Ovary (tissue), 9 donors: ENCODE results near the gene AKAP12. TPM values are rescaled to one million over a fixed set of nuclear protein-coding genes. Genes with fewer than 3 reads are reported as not detected.
A peak's percentile ranks its signal among the peaks of the same experiment; 100 is the strongest.

Source experiments
- DNase-seq, 5 donors: peaks; one replicate each; pipeline ENCODE4 v3.0.0-alpha.2; 2019 to 2020
- H3K27ac ChIP-seq, 2 donors: fragments of 200-600 bp; one replicate each; pipeline versions ENCODE4 v1.5.1 to v1.8.0; 2019 to 2022
- H3K27me3 ChIP-seq: fragments of 200-600 bp; one replicate; pipeline ENCODE4 v1.8.0; 2022
- H3K36me3 ChIP-seq: fragments of 200-600 bp; sonication (generic); one replicate; pipeline ENCODE4 v1.5.1; 2019
- H3K4me1 ChIP-seq: one replicate; pipeline ENCODE4 v1.8.1; 2013; ENCODE audit warnings: mild to moderate bottlenecking, moderate library complexity; ENCODE audit not compliant: insufficient read depth
- H3K4me3 ChIP-seq: fragments of 200-600 bp; sonication (generic); one replicate; pipeline ENCODE4 v1.5.1; 2017
- H3K9me3 ChIP-seq, 2 donors: fragments of 200-600 bp in 1 of 2; sonication (generic) in 1 of 2; one replicate each; pipeline versions ENCODE4 v1.5.1 to v1.8.1; 2013 to 2019; ENCODE audit warnings: mild to moderate bottlenecking in 1 of 2, moderate library complexity in 1 of 2
- EP300 ChIP-seq: sonication (generic); formaldehyde crosslinking; IDR thresholded peaks from one replicate; pipeline ENCODE4 v1.6.1; 2017; ENCODE audit warnings: antibody characterized with exemption
- POLR2A ChIP-seq: fragments of 450-650 bp; IDR thresholded peaks from one replicate; pipeline ENCODE4 v1.6.1; 2017; ENCODE audit warnings: antibody characterized with exemption, mild to moderate bottlenecking, moderate library complexity
- WGBS, 3 donors: extraction: QIAGEN DNeasy Blood & Tissue Kit in 1 of 3; methylation state at CpG; one replicate each; pipeline versions ENCODE4 v1.1.5 to v1.1.7; 2013 to 2017; 5-methylcytosine and 5-hydroxymethylcytosine counted together
- intact Hi-C, 4 donors: fragments of 100-400 bp; cut with DNase I; formaldehyde crosslinking; loops; one replicate each; pipeline versions ENCODE4 v1.11.0 to v1.15.1; 2022 to 2023
- polyA plus RNA-seq, 2 donors: library from polyadenylated mRNA; stranded (reverse); fragments of 200-250 nt in 1 of 2; fragments of 350-450 nt in 1 of 2; fragmentation: Illumina TruSeq in 1 of 2; extraction: RNeasy Lipid Tissue Mini Kit (QIAGEN cat#74804) in 1 of 2; gene quantifications; one replicate each; pipeline ENCODE4 v1.2.3, GENCODE V29; 2013 to 2014
- total RNA-seq, 7 donors: library from RNA; depleted of rRNA in 2 of 7; stranded (reverse); fragments of >200 nt in 2 of 7; fragmentation: NEBNext Ultra II Directional in 3 of 7; extraction: Animal tissue kit (Norgen Biotek cat#: 25700) in 3 of 7; gene quantifications; one replicate each; pipeline versions ENCODE4 v1.1.0 to v1.2.4, GENCODE V29; 2016 to 2023
- TF ChIP-seq, protein P1 (sequence below), 3 donors: fragments of 450-650 bp in 2 of 3; fragments of 200-600 bp in 1 of 3; IDR thresholded peaks; one replicate each; pipeline versions ENCODE4 v1.5.1 to v1.8.0; 2016 to 2022; ENCODE audit warnings: antibody characterized with exemption in 3 of 3, mild to moderate bottlenecking in 1 of 3
- donor health status: DM: no; HTN: no; CAD: no; lungs with moderate emphysema.
- donor health status: DM: no; HTN: no; CAD: no.
- donor health status: Bipolar disorder and iron deficiency.
- donor health status: DM: yes; HTN: yes; CAD: no.
- donor health status: DM: no; HTN: no; CAD: no.
- donor health status: DM: yes; HTN: yes; CAD: no.

The AKAP12 gene
- total and polyA plus RNA-seq, 9 donors = 67.2 to 246 (median 125) TPM

GRCh38 chr6:151236668-151237401 is 2.9 kb upstream of the AKAP12 start:
- WGBS, 3 donors = 87 to 91% (median 89%) methylated on average over 6 of the region's 6 CpGs

DNA sequence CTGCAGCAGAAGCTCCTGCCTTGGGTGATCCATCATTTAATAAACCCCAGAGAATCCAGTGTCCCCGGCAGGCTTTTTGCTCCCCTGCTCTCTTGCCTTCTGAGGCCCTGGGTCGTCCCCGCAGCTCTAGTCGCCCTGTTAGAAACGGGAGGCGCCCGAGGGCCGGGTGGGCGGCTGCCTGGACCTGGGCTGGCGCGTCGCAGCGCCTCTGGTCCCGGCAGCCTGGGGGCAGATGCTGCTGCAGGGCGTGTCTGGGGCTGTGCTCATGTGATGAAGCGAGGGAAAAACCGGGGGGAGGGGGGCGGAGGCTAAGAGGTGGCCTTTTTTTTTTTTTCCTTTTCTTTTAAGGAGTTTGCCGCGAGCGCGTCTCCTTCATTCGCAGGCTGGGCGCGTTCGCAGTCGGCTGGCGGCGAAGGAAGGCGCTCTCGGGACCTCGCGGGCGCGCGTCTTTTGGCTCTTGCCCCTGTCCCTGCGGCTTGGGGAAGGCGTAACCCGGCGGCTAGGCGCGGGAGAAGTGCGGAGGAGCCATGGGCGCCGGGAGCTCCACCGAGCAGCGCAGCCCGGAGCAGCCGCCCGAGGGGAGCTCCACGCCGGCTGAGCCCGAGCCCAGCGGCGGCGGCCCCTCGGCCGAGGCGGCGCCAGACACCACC is 394 bp downstream of the AKAP12 start:
- intact Hi-C loops = loop anchor here (2.0 to 10.0 kb wide), 4 partner anchors 65 to 225 kb away; no protein-coding TSS in a partner anchor
- no peaks in the 10 kb centered on the region for H3K36me3 ChIP-seq
- peak overlapping the region; percentile 91 to 98 for H3K27ac ChIP-seq
- peak; percentile 85 to 94 (median 92) for DNase-seq
- H3K4me3 ChIP-seq = peak overlapping the region; percentile 66
- H3K9me3 ChIP-seq = no peaks in the 10 kb centered on the region
- WGBS, 3 donors = 0% methylated on average over 31 to 60 of the region's 60 CpGs
- no peak for TF ChIP-seq EP300
- TF ChIP-seq POLR2A = peak; percentile 68
- TF ChIP-seq, protein P1, sequence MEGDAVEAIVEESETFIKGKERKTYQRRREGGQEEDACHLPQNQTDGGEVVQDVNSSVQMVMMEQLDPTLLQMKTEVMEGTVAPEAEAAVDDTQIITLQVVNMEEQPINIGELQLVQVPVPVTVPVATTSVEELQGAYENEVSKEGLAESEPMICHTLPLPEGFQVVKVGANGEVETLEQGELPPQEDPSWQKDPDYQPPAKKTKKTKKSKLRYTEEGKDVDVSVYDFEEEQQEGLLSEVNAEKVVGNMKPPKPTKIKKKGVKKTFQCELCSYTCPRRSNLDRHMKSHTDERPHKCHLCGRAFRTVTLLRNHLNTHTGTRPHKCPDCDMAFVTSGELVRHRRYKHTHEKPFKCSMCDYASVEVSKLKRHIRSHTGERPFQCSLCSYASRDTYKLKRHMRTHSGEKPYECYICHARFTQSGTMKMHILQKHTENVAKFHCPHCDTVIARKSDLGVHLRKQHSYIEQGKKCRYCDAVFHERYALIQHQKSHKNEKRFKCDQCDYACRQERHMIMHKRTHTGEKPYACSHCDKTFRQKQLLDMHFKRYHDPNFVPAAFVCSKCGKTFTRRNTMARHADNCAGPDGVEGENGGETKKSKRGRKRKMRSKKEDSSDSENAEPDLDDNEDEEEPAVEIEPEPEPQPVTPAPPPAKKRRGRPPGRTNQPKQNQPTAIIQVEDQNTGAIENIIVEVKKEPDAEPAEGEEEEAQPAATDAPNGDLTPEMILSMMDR (IDR thresholded peaks at IDR 0.05) = no peak
- H3K27me3 ChIP-seq = no peaks in the 10 kb centered on the region
- H3K4me1 ChIP-seq = peaks cover 3% of the 10 kb centered on the region

More at GRCh38 chr6:151236668-151237401, 2.9 kb upstream of the AKAP12 start:
- TF ChIP-seq, protein P1 (IDR thresholded peaks at IDR 0.05) = no peak
- TF ChIP-seq POLR2A = no peak
- no peak for TF ChIP-seq EP300
- intact Hi-C loops = no loop called here
- Histone ChIP-seq H3K27ac (no peak overlapping the region), H3K27me3 (no peaks in the 10 kb centered on the region), H3K36me3 (no peaks in the 10 kb centered on the region), H3K9me3 (no peaks in the 10 kb centered on the region), H3K4me1 (no peaks in the 10 kb centered on the region), H3K4me3 (no peak overlapping the region)
- DNase-seq = no peak

GRCh38 chr6:151240791-151241642 is 1.2 kb downstream of the AKAP12 start:
- H3K27me3 ChIP-seq = no peaks in the 10 kb centered on the region
- peak overlapping the region; percentile 66 for H3K4me3 ChIP-seq
- 0 to 1% (median 0%) methylated on average over 57 to 68 of the region's 68 CpGs for WGBS, 3 donors
- no peaks in the 10 kb centered on the region for H3K36me3 ChIP-seq
- intact Hi-C loops = loop anchor here (2.0 to 10.0 kb wide), 4 partner anchors 64 to 226 kb away; no protein-coding TSS in a partner anchor
- no peaks in the 10 kb centered on the region for H3K9me3 ChIP-seq
- peaks cover 3% of the 10 kb centered on the region for H3K4me1 ChIP-seq
- DNase-seq = peak; percentile 60 to 78 (median 71)
- H3K27ac ChIP-seq = peak overlapping the region; percentile 91 to 98
- TF ChIP-seq POLR2A (peak; percentile 8), EP300 (no peak)
- TF ChIP-seq, protein P1 (IDR thresholded peaks at IDR 0.05) = peak in 1 of 3 donors; percentile 10

DNA sequence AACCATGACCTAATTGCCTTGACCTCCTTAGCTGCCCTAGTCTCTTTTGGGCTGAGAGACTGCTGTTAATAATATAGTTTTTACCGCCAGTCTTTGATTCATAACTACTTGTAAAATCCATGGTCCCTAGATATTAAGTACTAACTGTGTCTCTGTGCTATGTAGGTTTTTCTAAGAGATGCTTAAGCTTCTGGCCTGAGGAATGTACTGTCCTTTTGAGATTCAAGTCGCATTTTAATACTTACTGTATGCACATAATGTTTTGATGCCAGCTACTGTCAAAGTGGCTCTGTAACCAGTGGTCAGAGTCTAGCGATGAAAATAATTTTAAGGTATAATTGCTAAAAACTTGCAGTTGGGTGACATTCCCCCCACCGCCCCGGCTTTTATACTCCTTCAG is 2.1 kb downstream of the AKAP12 start:
- TF ChIP-seq POLR2A (no peak), EP300 (no peak)
- TF ChIP-seq, protein P1 (IDR thresholded peaks at IDR 0.05) = no peak
- WGBS, 3 donors = 25 to 42% (median 31%) methylated on average over 5 of the region's 5 CpGs
- intact Hi-C loops = loop anchor here (2.0 to 10.0 kb wide), 4 partner anchors 63 to 227 kb away; no protein-coding TSS in a partner anchor

More for the DNA sequence above, 2.1 kb downstream of the AKAP12 start:
- H3K4me1 ChIP-seq = peaks cover 5% of the 10 kb centered on the region
- DNase-seq = no peak
- H3K27ac ChIP-seq = peak overlapping the region in 1 of 2 donors; percentile 98
- H3K4me3 ChIP-seq = peak overlapping the region; percentile 66
- no peaks in the 10 kb centered on the region for H3K27me3 ChIP-seq
- no peaks in the 10 kb centered on the region for H3K36me3 ChIP-seq
- no peaks in the 10 kb centered on the region for H3K9me3 ChIP-seq
